K562 (cell line): ENCODE data around the gene ARMH1. TPM values are rescaled to one million over a fixed set of nuclear protein-coding genes. Genes with fewer than 3 reads are reported as not detected.

Experiments
- CREBBP ChIP-seq: IDR thresholded peaks from one replicate; pipeline ENCODE4 v1.6.1; 2012; ENCODE audit warnings: low read depth, mild to moderate bottlenecking, control low read depth, inconsistent platforms, low read length
- FOXP4 ChIP-seq: sonication (generic); formaldehyde crosslinking; IDR thresholded peaks from 2 replicates; pipeline ENCODE4 v1.8.0; 2022; ENCODE audit warnings: mild to moderate bottlenecking, missing genetic modification reagents, borderline replicate concordance
- RBM25 ChIP-seq: fragments of 200-400 bp; formaldehyde crosslinking; IDR thresholded peaks from 2 replicates; pipeline ENCODE4 v1.6.1; 2018; ENCODE audit warnings: low read length, low read depth, moderate library complexity; ENCODE audit not compliant: severe bottlenecking
- SMAD3 ChIP-seq: fragments of 450-650 bp; formaldehyde crosslinking; conservative IDR thresholded peaks from 2 replicates; pipeline ENCODE4 v1.4.0; 2020; ENCODE audit warnings: mild to moderate bottlenecking
- SNRNP70 ChIP-seq: fragments of 200-400 bp; formaldehyde crosslinking; optimal IDR thresholded peaks from 2 replicates; pipeline ENCODE3; 2017; ENCODE audit warnings: low read depth, low read length
- TCF3 ChIP-seq: sonication (generic); formaldehyde crosslinking; IDR thresholded peaks from 2 replicates; pipeline ENCODE4 v1.4.0; 2020; ENCODE audit warnings: mild to moderate bottlenecking, missing genetic modification reagents
- TEAD1 ChIP-seq, 2 experiments: fragments of 450-650 bp in 1 of 2; sonication (generic) in 1 of 2; formaldehyde crosslinking; IDR thresholded peaks; 2 replicates each; pipeline versions ENCODE4 v1.4.0 to v1.8.0; 2020 to 2022; ENCODE audit warnings: mild to moderate bottlenecking in 2 of 2, missing genetic modification reagents in 1 of 2
- U2AF1 ChIP-seq: fragments of 200-400 bp; formaldehyde crosslinking; optimal IDR thresholded peaks from 2 replicates; pipeline ENCODE3; 2017; ENCODE audit warnings: mild to moderate bottlenecking, low read depth, low read length, moderate library complexity
- ZBTB1 ChIP-seq: sonication (generic); formaldehyde crosslinking; IDR thresholded peaks from 2 replicates; pipeline ENCODE4 v1.8.1; 2023; ENCODE audit warnings: missing genetic modification reagents, low read depth, mild to moderate bottlenecking, borderline replicate concordance
- ZBTB8A ChIP-seq: fragments of 450-650 bp; IDR thresholded peaks from 2 replicates; pipeline ENCODE4 v1.6.1; 2018; ENCODE audit warnings: mild to moderate bottlenecking, moderate library complexity; ENCODE audit not compliant: partially characterized antibody
- ZFP30 ChIP-seq: fragments of 250-450 bp; sonication (Bioruptor Pico); IDR thresholded peaks from 2 replicates; pipeline ENCODE4 v1.8.0; 2022; ENCODE audit warnings: moderate library complexity, mild to moderate bottlenecking, inconsistent platforms, borderline replicate concordance
- ZNF551 ChIP-seq: fragments of 250-450 bp; sonication (Bioruptor Pico); IDR thresholded peaks from 2 replicates; pipeline ENCODE4 v1.5.0; 2021; ENCODE audit warnings: mild to moderate bottlenecking, moderate library complexity
- ZNF766 ChIP-seq: fragments of 200-800 bp; sonication (Bioruptor generic); conservative IDR thresholded peaks from 2 replicates; pipeline ENCODE4 v1.6.1; 2016; ENCODE audit warnings: missing genetic modification characterization, missing compliant biosample characterization
- polyA plus RNA-seq, 8 experiments: library from polyadenylated mRNA; depleted of rRNA in 4 of 8; stranded (reverse) in 5 of 8; unstranded in 3 of 8; fragments of >200 nt; fragmentation: Nextera tagmentation in 2 of 8; fragmentation: Illumina TruSeq in 1 of 8; extraction: Ambion mirVana in 2 of 8; extraction: Trizol in 1 of 8; gene quantifications; 2 replicates each; pipeline versions ENCODE4 v1.2.1 to v1.2.3, GENCODE V29; 2011 to 2014; ENCODE audit warnings: inconsistent platforms in 1 of 8, missing spikeins in 1 of 8
- total RNA-seq, 7 experiments: library from RNA; depleted of rRNA in 6 of 7; stranded (reverse); fragments of >200 nt in 6 of 7; fragmentation: Illumina TruSeq in 2 of 7; extraction: Trizol in 2 of 7; gene quantifications; 2 replicates each; pipeline versions ENCODE4 v1.2.1 to v1.2.3, GENCODE V29; 2011 to 2021; ENCODE audit warnings: low replicate concordance in 1 of 7

The ARMH1 gene
- total and polyA plus RNA-seq, 9 of the 15 experiments (the other 6 are each of a cell fraction or from before 2014, with no cell fraction given): 0.41 TPM; not detected in 8

DNA sequence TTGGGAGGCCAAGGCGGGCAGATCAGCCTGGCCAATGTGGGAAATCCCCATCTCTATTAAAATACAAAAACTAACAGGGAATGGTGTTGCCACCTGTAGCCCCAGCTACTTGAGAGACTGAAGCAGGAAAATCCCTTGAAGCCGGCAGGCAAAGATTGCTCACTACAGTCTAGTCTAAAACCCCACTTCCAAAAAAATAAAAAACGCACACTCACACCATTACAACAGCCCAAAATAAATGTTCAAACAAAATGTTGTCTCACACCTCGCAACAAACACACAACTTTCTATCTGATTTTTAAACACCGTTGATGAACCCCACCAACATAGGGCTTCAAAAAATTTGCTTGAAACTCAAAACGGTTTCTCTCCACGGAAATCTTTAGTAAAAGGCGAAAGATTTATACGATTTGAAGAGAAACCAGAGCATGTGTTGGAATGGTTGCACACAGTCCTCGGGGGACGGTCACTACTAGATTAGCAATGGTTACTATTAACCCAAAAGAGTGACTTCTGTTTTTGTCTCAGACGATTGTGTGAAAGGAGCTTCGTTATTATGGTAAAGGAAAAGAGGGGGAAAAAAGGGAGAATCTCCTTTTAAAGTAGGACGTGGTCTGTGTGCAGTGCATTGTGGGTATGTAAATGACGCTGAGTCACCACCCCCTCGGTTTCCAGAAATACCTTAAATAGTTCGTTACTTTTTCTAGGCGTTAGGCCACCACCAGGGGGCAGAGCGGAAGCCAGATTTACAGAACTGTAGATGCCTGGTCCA lies 56.4 kb downstream of the ARMH1 start, which contains the start of gene RNU5D-1 (continued):
- no peak for TF ChIP-seq RBM25
- no peak for TF ChIP-seq FOXP4 (CRISPR knock-in tag)
- no peak; the same call in none of the 2 replicates for TF ChIP-seq TCF3
- peak; percentile 99 for TF ChIP-seq ZNF551 (CRISPR knock-in tag)
- TF ChIP-seq TEAD1 (CRISPR knock-in tag; IDR thresholded peaks at IDR 0.05): peak; percentile 94 to 98
- TF ChIP-seq CREBBP: peak; percentile 97
- peak; percentile 96 for TF ChIP-seq ZNF766 (CRISPR knock-in tag)
- peak; percentile 97 for TF ChIP-seq ZBTB8A
- peak; percentile 97 for TF ChIP-seq SMAD3 (CRISPR knock-in tag)
- peak; percentile 92; the same call in 1 of the 2 replicates for TF ChIP-seq ZFP30 (CRISPR knock-in tag)
- no peak for TF ChIP-seq ZBTB1 (CRISPR knock-in tag)
- peak; percentile 88 for TF ChIP-seq U2AF1
- TF ChIP-seq SNRNP70: no peak
